IPS-18a (cell line): ENCODE measurements around the gene NDUFAF5.

Source experiments
- H3K27ac ChIP-seq: one replicate; pipeline ENCODE4 v1.5.1; 2013; ENCODE audit warnings: low read length
- H3K27me3 ChIP-seq: one replicate; pipeline ENCODE4 v1.6.1; 2013; ENCODE audit warnings: mild to moderate bottlenecking, low read length; ENCODE audit not compliant: control insufficient read depth, insufficient read depth
- H3K36me3 ChIP-seq: one replicate; pipeline ENCODE4 v1.6.1; 2013; ENCODE audit warnings: low read depth, low read length; ENCODE audit not compliant: control insufficient read depth
- H3K4me1 ChIP-seq: one replicate; pipeline ENCODE4 v1.6.1; 2013; ENCODE audit warnings: low read depth, low read length; ENCODE audit not compliant: control insufficient read depth
- H3K4me3 ChIP-seq: one replicate; pipeline ENCODE4 v1.5.1; 2013; ENCODE audit warnings: low read length
- H3K9ac ChIP-seq: one replicate; pipeline ENCODE4 v1.6.1; 2013; ENCODE audit warnings: mild to moderate bottlenecking, low read length, moderate library complexity
- H3K9me3 ChIP-seq: one replicate; pipeline ENCODE4 v1.6.1; 2013; ENCODE audit warnings: low read depth, low read length; ENCODE audit not compliant: control insufficient read depth

NDUFAF5 gene

GRCh38 chr20:13858871-13859270, 74.0 kb downstream of the NDUFAF5 start:
- Histone ChIP-seq H3K4me3 (no peak overlapping the region), H3K4me1 (no peaks in the 10 kb centered on the region), H3K36me3 (no peaks in the 10 kb centered on the region), H3K9ac (no peak overlapping the region), H3K27ac (no peak overlapping the region), H3K27me3 (no peaks in the 10 kb centered on the region), H3K9me3 (no peaks in the 10 kb centered on the region)

GRCh38 chr20:13862245-13862644, 77.4 kb downstream of the NDUFAF5 start:
- Histone ChIP-seq H3K27me3 (no peaks in the 10 kb centered on the region), H3K4me1 (peaks cover 3% of the 10 kb centered on the region), H3K36me3 (no peaks in the 10 kb centered on the region), H3K9ac (no peak overlapping the region), H3K27ac (no peak overlapping the region), H3K9me3 (no peaks in the 10 kb centered on the region), H3K4me3 (no peak overlapping the region)

GRCh38 chr20:13863244-13863643, 78.4 kb downstream of the NDUFAF5 start:
- Histone ChIP-seq H3K27ac (no peak overlapping the region), H3K27me3 (no peaks in the 10 kb centered on the region), H3K36me3 (no peaks in the 10 kb centered on the region), H3K9ac (no peak overlapping the region), H3K4me1 (peaks cover 3% of the 10 kb centered on the region), H3K4me3 (no peak overlapping the region), H3K9me3 (no peaks in the 10 kb centered on the region)

- H3K9me3 ChIP-seq: no peaks in the 10 kb centered on the region
- H3K4me3 ChIP-seq: no peak overlapping the region
- H3K36me3 ChIP-seq: no peaks in the 10 kb centered on the region
- peaks cover 3% of the 10 kb centered on the region for H3K4me1 ChIP-seq
- H3K27me3 ChIP-seq: no peaks in the 10 kb centered on the region
- no peak overlapping the region for H3K27ac ChIP-seq
- H3K9ac ChIP-seq: no peak overlapping the region
Measured at GRCh38 chr20:13865156-13865555, 80.3 kb downstream of the NDUFAF5 start.

GRCh38 chr20:13865791-13866351, 81.0 kb downstream of the NDUFAF5 start:
- H3K4me1 ChIP-seq: peaks cover 3% of the 10 kb centered on the region
- H3K9me3 ChIP-seq: no peaks in the 10 kb centered on the region
- H3K27me3 ChIP-seq: no peaks in the 10 kb centered on the region
- H3K27ac ChIP-seq: no peak overlapping the region
- H3K9ac ChIP-seq: no peak overlapping the region
- H3K4me3 ChIP-seq: no peak overlapping the region
- H3K36me3 ChIP-seq: no peaks in the 10 kb centered on the region

GRCh38 chr20:13868331-13868730, 83.5 kb downstream of the NDUFAF5 start:
- Histone ChIP-seq H3K36me3 (no peaks in the 10 kb centered on the region), H3K27me3 (no peaks in the 10 kb centered on the region), H3K27ac (no peak overlapping the region), H3K4me1 (peaks cover 3% of the 10 kb centered on the region), H3K9ac (no peak overlapping the region), H3K9me3 (no peaks in the 10 kb centered on the region), H3K4me3 (no peak overlapping the region)

GRCh38 chr20:13870170-13870748, 85.4 kb downstream of the NDUFAF5 start:
- no peak overlapping the region for H3K9ac ChIP-seq
- H3K27me3 ChIP-seq: no peaks in the 10 kb centered on the region
- H3K36me3 ChIP-seq: no peaks in the 10 kb centered on the region
- H3K9me3 ChIP-seq: no peaks in the 10 kb centered on the region
- no peak overlapping the region for H3K4me3 ChIP-seq
- no peak overlapping the region for H3K27ac ChIP-seq
- H3K4me1 ChIP-seq: peaks cover 22% of the 10 kb centered on the region
